Stimulated activated CD4-positive, alpha-beta T cell treated with anti-CD3 and anti-CD28 coated beads, TNF-alpha, amount 100 ng/mL, for 48 hours (primary cell): ENCODE data around the gene OXTR.
"Not testable (repeated sequence)": the region's sequence is repeated elsewhere in the genome, so short reads cannot be mapped to it uniquely, and the experiment has no call there.

Experiments
- DNase-seq, 3 donors: peaks; one replicate each; pipeline ENCODE4 v3.0.0-alpha.2; 2020; ENCODE audit warnings: low read depth in 3 of 3

OXTR gene

DNA sequence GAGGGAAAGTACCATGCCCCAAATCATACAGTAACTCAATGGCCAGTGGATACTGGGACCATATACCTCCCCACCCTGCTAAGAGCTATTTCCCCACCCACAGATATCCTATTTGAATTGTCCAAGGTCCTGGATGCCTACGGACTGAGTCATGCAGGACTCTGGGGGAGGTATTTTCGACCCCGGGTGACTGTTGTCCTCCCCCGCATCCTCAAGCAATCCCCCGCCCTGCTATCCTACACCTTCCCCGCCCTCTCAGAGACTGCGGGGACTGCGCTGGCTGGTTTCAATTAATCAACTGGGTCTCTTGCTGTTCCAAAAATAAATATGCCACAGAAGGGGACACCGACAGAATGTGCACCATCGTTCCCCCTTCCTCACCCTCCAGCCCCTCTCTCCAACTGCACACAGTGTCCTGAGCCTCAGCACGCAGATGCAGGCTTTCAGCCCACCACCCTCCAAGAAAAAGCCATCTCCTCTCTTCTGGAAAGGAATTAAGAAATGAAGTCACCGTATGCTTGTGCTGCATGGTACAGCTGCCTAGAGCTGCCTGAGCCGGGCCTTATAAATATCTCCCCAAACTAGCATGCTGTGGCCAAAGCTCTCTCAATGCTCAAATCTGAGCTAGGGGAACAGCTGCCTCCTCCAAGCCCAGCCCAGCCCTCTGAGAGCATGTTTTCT lies 27.7 kb downstream of the OXTR start:
- DNase-seq, result no peak

- no peak for DNase-seq
Measured at GRCh38 chr3:8739757-8740504, 29.5 kb downstream of the OXTR start.

GRCh38 chr3:8738639-8739038 lies 30.8 kb downstream of the OXTR start:
- DNase-seq, result no peak

- no peak for DNase-seq
Measured at GRCh38 chr3:8737823-8738222, 31.6 kb downstream of the OXTR start.

DNA sequence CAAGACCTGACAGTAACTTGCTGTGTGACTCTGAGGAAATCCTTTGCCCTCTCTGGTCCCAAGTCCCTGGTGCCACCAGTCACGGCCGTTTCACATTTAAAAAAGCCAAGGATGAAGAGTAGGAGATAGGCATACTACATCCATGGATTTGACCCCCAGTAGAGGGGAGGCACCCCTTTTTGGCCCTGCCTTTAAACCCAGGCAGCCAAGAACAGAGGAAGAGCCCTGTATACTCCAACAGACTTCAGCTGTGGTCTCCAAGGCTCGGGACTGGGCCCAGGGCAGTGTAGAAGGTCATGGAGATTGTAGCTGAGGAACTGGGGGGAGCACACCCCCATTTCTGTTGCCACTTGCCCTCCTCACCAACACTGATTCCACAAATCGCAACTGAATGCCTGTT lies 32.1 kb downstream of the OXTR start:
- no peak for DNase-seq

GRCh38 chr3:8736436-8736835 lies 33.0 kb downstream of the OXTR start:
- no peak for DNase-seq

DNA sequence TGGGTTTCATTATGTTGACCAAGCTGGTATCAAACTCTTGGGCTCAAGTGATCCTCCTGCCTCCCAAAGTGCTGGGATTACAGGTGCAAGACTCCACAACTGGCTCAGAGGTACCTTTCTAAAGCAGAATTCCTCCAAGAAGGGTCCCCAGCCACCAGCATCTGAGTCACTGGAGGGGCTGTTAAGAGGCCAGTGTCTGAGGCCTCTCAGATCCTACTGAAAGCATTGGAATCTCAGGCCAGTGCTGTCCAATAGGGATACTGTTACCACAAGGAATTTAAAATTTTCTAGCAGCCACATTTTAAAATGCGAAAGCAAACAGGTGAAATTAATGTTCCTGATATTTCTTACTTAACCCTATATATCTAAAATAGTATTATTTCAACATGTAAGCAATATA lies 34.5 kb downstream of the OXTR start:
- DNase-seq, result no peak

- no peak for DNase-seq
Measured at GRCh38 chr3:8734137-8734878, 35.1 kb downstream of the OXTR start.

GRCh38 chr3:8733332-8734094 lies 35.9 kb downstream of the OXTR start, which contains the start of gene CAV3:
CAV3 (plus strand) TSS chr3:8733802; CDS start chr3:8733877, 75 bp downstream.
- DNase-seq, result no peak

- no peak for DNase-seq
Measured at GRCh38 chr3:8732413-8732812, 37.0 kb downstream of the OXTR start.

DNA sequence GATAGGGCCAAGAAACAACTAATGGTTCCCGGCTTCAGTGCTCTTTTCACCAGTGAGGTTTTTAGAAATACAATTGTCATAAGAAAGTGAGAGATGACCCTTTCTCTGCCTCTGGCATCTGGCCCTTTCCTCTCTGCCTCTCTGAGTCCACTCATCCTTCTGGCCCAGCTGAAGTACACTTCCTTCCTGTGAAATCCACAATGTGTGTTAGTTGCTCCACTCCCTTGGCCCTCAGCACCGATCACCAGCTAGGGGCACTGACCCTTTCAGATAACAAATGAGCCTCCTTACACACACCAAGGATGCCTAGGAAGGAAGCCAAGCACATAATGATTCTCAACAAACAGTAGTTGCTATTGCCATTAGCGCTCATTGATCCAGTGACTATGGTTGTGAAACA lies 38.8 kb downstream of the OXTR start:
- DNase-seq, result no peak

DNA sequence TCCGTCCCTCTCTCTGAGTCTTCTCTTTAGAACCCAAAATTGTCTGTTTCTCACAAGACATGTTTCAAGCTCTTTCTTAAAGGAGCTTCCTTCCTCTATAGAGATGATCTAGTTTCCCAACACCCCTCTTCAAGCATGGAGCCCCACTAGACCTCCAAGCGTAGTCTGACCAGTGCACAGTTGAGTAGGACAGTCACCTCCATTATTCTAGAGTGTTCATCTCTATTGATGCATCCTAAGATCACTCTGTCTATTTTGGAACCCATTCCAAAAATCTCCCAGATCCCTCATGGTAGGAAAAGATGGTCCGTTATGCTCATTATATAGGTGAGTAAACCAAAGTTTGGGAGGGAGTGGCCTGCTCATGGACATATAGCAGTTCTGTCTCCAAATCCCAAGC lies 39.9 kb downstream of the OXTR start:
- DNase-seq, result no peak

DNA sequence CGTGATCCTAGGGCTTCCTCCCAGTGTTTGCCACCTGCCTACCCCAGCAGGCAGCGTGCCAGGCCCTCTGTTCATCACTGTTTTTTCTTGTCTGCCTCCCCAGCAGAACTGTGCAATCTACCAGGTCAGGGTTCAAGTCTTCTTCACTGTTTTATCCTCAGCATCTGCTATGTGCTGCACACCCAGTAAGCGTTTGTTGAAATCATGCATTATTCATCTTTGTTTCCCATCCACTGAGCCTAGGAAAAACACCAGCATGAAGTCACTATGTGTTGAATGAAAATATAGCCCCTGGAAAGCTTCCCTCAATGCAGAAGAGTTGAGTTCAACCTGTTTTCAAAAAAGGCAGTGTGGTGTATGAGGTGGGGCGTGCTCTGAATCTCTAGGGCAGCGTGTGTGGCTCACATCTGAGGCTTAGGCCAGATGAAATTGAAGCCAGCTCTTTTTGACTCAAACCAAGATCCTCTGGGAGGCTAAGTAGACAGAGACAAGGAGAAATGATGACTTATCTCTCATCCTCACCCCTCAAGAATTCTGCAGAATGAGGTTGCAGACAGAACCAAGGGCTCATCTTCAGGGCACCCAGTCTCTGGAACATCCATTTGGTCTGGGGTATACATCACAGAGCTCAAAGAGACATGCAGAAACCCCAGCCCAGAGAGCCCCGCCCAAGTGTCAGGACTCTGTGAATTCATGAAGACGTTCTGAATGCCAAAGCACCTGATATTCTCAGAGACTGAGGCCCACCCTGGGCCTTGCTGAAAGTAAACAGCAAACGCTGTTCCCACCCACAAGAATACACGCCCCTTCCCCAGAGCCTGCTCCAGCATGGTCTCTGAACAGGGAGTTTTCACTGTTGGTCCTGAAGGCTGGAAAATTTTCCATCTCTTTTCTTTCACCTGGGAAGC lies 41.6 kb downstream of the OXTR start:
- no peak for DNase-seq

- no peak for DNase-seq
Measured at GRCh38 chr3:8724108-8724752, 45.2 kb downstream of the OXTR start.

GRCh38 chr3:8723612-8724011 lies 45.8 kb downstream of the OXTR start:
- no peak for DNase-seq

- no peak for DNase-seq
Measured at GRCh38 chr3:8722808-8723207, 46.6 kb downstream of the OXTR start.

GRCh38 chr3:8715757-8716156 lies 53.7 kb downstream of the OXTR start:
- not testable (repeated sequence) for DNase-seq

DNA sequence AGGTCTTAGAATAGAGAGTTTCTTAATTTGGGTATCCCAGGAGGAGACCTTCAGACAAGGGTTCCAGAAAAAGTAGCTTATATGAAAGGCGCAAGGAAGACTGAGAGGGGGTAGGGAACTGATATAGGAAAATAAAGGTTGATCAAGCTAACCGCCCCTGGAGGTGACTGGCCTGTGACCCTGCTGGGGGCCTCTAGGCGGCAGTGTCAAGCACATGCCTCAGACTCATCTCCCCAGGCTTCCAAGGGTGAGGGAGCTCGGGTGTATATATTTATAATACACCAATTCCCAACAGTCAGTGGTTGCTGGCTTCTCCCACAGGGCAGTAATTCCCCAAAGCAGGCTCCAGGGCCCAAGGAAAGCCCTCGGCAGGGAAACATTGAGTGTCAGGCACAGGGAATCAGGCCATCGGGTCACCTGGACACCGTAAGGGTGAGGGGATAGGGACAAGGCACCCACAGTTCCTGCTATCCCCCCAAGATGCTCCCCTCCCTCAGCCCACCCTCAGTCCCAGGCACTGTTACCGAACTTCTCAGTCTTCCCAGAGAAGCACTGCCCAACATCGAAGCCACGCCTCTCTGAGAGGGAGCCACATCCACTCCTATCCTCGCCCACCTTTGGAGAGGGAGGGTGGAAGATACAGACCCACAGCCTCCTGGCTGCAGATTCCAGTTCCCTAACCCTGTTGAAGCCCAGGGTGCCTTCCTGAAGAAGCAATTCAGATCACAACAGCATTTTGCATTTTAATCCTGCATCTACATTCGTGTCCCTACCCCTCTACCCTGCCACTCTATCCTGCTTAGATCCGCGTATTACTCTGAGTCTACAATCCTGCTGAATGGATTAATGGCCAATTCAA lies 55.3 kb downstream of the OXTR start:
- DNase-seq, result no peak

GRCh38 chr3:8712908-8713255 lies 56.5 kb downstream of the OXTR start:
- no peak for DNase-seq
